ENCODE results near the gene HHIP.

HHIP gene

DNA sequence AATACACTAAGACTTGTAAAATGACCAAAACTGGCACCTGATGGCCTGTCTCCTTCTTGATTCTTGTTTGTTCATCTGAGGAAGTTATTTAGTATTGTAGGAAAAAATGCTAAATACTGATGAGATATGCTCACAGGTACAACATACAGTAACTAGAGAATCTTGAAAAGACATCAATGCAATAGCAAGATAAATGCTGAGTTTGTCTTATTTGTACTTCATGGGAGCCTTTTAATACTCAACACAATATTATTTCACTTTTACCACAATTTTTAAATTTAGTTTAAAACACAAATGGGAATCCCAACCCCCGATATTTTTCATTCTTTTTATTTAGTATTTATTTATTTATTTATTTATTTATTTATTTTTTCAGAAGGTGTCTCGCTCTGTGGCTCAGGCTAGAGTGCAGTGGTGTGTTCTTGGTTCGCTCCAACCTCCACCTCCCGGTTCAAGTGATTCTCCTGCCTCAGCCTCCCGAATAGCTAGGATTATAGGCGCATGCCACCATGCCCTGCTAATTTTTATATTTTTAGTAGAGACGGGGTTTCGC is 12.1 kb downstream of the HHIP start:
- no peak for DNase-seq (ENCODE audit: low read depth in 2 of 2)

DNA sequence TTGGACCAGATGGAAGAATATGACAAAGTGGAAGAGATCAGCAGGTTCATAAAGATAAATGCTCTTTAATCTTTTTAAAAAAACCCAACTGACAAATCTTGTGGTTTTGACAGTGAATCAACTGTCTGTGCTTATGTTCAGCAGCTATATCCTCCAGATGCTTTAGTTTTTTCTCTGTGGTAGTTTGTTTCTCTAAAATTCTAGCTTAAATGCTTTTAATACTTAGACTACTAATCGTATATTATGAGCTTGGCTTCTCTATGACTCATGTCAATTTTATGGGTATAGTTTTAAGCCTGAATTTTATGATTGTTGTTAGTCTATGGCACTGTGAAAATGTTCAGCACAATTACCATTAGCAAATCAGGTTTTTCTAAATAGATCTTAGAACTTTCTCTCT is 12.9 kb downstream of the HHIP start:
- no peak for DNase-seq (ENCODE audit: low read depth in 2 of 2)

DNA sequence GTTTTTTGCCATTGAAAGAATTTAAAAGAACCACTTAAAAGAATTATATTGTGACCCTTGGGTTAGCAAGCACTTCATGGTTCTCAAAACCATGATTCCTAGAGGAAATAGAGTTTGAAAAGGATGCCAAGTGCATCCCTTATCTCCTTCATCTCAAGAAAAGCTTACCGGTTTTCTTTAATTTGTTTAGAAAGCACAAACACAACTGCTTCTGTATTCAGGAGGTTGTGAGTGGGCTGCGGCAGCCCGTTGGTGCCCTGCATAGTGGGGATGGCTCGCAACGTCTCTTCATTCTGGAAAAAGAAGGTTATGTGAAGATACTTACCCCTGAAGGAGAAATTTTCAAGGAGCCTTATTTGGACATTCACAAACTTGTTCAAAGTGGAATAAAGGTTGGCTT is 13.5 kb downstream of the HHIP start:
- DNase-seq (ENCODE audit: low read depth in 2 of 2): no peak

DNA sequence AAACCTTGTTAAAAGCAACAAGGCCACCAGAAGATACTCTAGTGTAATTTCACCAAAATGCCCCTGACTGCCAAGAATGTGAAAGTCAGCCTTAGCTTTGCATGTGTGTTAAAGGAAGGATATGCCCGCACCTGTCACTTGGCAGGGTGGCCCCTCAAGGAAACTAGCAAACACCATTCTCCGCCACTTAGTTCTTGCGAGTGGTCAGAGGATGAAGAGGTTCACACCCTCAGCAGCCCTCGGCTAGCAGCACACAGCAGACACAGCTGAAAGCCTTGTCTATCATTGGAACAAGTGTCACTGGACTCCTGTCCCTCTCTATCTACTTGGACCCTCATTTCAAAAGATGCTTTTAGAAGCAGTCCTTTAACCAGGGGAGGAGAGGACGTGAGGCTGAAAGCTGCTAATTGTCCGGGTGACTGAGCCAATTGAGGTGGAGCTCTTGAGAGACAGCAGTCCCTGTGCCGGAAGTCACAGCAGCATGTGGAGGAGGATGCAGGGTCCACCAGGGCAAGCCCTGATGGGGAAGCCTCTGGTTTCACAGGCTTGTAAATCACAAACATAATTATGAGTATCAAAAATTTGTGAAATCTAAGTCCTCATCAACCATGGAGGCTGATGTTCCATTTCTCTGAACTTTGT is 18.0 kb downstream of the HHIP start:
- DNase-seq (ENCODE audit: low read depth in 2 of 2): no peak

DNA sequence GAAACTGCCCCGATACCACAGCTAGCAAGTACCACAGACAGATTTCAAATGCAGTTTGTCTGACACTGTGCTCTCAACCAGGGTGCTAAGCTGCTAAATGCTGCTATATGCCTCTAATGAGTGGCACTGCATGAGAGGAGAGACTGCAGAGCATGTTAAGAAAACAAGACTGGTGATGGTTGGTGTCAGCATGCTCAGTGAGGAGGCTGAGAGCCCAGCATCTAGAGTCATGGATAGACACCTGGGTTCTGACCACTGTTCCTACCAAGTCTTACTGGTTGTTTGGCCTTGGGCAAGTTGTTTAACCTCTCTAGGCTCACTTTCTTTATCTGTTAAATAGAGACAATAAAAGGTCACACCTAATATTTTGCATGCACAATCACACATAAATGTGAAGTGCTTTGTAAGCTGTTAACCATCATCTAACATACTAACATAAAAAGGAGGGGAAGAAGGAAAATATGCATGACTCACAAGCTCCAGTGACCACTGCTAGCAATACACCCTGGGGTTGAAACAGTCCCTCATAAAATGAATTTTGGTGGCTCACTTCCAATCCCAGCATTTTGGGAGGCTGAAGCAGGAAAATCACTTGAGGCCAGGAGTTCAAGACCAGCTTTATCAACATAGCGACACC is 20.7 kb downstream of the HHIP start:
- DNase-seq (ENCODE audit: low read depth in 2 of 2): no peak

DNA sequence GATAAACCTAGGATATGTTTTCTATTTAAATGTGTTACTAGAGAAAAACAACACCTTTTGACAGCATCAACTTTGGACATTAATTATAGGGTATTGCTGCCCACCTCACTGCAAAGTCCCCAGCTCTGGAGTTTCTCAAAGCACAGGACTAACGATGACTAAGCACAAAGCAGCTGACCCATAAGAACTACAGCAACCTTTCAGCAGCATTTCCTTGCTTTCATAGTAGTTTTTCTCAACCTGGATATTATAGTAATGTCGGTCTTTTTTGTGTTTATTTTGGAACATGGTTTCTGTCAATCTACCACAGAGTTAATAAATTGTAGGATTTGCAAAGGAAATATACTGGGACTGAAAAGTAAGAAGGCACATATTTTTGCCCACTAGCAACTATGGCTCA is 21.5 kb downstream of the HHIP start:
- DNase-seq (ENCODE audit: low read depth in 2 of 2): no peak

DNA sequence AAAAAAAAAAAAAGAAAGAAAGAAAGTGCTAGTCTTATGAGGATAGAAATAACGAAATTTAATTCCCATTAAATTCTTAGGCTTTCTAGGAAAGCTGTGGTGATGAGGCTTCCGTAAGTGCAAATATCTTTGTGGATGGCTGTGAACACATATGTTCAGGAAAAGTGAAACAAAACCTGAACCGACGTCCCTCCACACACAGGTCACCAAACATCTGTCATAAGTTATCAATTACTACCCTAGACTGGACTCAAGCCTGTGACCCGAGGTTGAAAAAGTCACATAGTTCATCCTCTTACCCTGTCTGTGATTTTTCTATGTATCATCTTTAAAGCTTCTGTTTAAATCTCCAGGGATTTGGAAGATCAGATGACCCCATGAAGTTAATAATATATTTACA is 24.8 kb downstream of the HHIP start:
- DNase-seq (ENCODE audit: low read depth in 2 of 2): no peak

DNA sequence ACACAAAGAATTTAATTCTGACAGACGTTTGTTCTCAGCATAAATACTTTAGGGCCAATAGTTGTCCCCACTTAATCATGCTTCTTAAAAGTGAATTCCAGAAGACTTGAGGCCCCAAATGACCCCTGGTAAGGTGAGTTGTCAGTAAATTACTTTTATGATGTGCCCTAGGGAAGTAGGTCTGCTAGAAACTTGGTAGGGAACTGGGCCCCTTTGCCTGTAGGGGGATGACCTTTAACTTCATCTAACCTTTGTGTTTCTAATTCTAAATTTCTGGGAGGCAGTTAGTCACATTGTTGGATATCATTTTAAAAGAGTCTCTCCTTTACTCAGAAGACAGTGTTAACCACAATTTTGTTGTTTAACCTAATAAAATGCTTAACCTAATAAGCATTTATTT is 28.8 kb downstream of the HHIP start:
- DNase-seq (ENCODE audit: low read depth in 2 of 2): no peak

DNA sequence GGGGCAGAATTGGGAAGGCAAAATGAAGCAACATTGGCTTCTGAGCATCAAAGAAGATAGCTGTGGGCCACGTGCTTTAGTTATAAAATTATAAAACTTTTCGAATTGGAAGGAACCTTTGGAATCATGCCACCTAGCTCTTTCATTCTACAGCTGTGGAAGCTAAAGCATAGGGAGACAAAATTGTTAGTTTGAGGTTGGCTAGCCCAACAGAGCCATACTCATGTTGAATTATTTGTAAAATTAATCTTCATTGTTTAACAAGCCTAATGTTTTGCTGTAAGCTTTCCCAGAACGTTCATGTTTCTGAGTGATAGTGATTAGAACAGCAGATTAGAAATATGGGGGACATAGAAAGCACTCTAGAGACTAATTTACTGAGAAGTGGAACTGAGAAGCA is 35.9 kb downstream of the HHIP start:
- no peak for DNase-seq (ENCODE audit: low read depth in 2 of 2)

DNA sequence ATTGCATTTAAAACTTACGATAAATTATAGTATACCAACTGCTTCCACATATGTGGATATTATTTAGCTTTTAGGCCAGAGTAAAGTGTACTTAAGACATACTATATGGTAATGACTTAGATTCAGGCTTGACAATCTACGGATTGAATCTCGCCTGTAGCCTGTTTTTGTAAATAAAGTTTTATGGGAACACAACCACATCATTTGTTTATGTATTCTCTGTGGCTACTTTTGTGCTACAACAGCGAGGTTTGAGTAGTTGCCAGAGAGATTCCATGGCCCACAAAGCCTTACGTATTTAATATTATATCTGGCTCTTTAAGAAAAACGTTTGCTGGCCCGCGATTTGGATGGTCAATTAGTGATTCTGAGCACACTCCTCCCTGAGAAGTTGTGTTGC is 37.6 kb downstream of the HHIP start:
- DNase-seq (ENCODE audit: low read depth in 2 of 2): no peak

DNA sequence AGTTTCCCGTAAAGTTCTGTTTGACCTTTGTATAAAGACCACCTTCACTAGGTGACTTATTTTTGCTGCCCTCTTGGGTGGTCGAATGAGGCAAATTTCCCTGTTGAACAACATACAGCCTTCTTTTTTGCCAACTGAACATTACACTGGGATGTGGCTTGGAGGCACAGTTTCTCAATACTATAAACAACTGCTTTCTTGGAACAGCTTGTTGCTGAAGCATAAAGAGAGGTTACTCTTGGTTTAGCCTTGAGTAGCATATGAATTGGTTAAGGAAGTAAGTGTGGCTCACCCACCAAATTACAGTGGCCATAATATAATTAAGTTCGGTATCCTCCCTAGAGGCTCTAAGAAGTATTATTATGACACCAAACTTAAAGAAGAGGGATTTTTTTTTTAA is 40.0 kb downstream of the HHIP start:
- no peak for DNase-seq (ENCODE audit: low read depth in 2 of 2)

DNA sequence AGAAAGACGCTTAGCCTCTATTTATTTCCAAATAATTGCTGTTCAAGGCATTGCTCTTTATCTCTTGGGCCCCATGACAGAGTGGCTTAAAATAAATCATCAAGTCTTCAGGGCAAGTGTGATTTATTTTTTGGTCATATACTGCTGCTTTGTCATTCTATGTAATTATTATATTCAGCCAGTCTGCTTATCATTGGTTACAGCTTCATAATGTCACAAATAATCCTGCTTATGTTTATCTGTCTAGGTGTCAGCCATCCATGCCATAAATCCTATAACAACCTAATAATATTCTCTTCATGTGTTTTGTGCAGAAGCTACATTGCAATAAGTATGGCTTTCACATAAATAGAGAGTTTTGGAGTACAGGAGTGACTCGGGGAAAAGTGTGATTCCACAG is 41.0 kb downstream of the HHIP start:
- DNase-seq (ENCODE audit: low read depth in 2 of 2): no peak

DNA sequence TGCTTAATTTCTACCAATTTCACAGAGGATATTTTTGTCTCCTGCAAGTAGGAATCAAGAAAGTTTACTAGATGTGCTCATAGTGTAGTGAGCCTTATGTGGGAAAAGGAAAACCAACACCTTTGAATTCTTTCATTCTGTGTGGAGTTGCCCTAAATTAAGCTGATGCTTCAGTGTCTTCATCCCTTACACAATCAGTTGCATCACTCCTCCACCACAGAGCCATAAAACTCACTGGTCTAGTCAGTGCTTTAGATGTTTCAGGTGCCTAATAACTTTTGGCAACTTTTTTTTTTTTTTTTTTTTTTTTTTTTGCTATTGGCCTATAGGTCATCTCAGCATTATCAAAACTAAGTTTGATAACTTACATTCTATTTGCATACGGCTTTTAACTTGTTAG is 41.5 kb downstream of the HHIP start:
- no peak for DNase-seq (ENCODE audit: low read depth in 2 of 2)

DNA sequence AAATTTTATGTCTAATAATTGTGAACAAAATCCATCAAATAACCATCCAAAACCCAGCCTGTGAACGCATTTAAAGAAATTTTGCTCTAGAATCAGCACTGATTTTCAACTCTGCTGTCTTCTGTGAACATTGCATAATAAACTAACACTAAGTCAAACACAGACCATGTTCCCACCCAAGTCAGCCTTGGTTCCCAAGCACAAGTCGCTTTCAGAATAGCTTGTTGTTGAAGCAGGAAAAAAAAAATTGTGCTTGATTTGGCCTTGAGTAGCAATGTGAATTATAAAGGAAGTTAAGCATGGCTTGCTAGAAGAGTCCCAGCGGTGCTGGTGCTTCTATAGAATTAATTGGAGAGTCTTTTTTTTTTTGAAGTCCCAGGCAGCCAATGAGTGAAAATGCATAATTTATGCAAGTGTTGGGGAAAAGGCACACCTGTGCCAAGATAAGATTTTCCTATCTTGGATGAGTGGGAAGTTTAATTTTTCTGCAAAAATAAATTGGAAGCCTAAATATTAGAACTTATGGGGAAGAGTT is 42.1 kb downstream of the HHIP start:
- no peak for DNase-seq (ENCODE audit: low read depth in 2 of 2)

DNA sequence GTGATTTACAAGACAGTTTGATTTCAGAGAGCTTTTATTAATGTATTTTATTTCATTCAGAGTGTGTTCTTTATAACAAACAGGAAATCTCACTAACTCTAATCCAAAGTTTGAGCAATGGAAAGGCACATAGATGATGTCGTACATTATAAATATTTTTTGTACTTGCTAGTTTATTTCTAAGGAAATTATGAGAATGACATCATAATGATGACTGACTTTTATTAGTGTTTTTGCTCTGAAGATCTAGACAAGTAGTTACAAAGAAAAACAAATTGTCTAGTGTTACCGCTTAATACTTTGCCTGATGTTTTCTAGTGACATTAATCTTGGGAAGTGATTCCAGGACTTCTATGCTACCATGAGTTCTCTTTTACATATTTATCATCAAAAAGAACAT is 43.2 kb downstream of the HHIP start:
- DNase-seq (ENCODE audit: low read depth in 2 of 2): no peak

DNA sequence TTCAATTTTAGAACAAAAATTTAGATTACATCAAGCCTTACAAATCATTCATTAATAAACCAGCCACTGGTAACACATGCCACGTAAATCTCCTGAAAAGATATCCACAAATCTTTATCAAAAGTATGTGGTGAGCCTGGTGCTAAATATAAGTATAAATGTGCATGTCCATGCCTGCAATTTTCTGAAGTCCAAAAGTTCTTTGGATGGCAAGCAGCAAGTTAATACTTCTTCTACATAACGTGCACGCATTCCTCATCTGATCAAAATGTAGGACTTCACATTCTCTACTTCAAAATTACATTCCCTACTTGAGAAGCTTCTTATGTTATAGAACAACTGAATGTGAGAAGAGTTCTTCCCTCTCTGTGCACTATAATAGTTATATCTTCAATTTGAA is 49.8 kb downstream of the HHIP start:
- DNase-seq (ENCODE audit: low read depth in 2 of 2): no peak

DNA sequence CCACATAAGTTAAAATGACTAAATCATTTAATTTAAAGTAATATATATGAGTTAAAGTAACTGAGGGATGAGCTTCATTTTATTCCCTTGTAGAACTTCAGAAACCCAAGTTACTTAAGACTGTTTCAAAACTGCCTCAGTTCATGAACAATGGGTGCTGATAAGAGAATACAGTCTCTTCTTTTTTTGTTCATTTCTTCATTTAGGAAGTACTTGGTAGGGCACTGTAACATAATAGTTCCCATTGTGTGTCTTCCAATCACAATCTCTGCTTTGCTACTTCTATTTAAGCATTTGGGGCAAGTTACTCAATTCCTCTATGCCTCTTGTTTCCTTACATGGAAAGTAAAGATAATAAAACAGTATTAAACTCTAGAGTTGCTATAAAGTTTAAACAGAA is 50.4 kb downstream of the HHIP start:
- DNase-seq (ENCODE audit: low read depth in 2 of 2): no peak

DNA sequence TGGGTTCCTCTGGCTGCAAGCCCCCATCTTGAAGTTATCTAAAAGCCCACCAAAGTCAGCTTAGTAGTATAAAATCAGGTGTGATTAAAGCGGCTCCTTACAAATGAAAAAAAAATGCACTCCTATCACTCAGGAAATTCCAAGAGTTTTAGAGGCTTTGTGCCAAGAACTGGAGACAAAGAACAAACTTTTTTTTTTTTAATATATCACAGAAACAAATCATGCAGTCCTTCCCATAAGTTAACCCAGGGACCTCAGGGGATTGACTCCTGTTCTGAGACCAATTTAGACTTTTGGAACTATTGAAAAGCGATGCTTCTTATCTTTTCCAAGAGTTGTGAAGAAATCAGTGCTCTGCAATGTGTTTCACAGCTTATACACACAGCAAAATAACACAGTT is 53.6 kb downstream of the HHIP start:
- DNase-seq (ENCODE audit: low read depth in 2 of 2): no peak

DNA sequence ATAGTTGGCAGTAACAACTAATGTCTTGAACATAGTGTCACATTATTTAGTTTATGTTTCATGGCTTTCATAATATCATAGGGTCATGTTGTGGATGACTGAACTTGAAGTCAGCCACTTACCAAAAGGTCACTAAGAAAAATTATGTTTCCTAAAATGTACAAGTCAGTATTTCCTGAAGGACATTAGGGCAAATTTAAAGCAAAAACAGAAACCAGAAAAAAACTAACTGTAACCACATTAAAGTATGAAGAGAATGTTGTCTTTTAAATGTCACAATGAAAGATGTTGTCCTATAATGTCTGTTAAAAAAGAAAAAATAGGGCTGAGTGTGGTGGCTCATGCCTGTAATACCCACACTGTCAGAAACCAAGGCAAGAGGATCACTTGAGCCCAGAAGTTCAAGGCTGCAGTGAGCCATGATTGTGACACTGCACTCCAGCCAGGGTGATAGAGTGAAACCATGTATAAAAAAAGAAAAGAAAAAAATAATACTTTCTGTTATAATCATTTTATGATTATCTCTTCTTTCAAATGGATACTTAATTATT is 55.8 kb downstream of the HHIP start:
- no peak for DNase-seq (ENCODE audit: low read depth in 2 of 2)

DNA sequence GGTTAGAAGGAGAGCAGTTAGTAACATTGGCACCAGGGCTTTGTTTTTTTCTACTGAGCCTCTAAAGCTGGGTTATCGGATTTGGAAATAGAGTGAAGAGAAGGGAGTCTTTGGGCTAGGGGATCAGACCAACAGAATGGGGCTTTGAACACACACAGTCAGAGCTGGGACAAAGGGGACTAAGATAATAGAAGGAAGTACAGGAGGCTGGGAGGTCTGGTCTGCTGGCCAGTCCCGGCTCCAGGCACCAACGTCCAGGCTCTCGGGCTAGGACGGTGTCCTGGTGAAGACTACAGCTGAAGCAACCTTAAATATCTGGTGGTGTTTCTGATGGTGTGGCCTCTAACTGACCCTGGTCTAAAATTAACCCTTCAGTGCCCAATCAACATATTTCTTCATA is 57.5 kb downstream of the HHIP start:
- no peak for DNase-seq (ENCODE audit: low read depth in 2 of 2)

DNA sequence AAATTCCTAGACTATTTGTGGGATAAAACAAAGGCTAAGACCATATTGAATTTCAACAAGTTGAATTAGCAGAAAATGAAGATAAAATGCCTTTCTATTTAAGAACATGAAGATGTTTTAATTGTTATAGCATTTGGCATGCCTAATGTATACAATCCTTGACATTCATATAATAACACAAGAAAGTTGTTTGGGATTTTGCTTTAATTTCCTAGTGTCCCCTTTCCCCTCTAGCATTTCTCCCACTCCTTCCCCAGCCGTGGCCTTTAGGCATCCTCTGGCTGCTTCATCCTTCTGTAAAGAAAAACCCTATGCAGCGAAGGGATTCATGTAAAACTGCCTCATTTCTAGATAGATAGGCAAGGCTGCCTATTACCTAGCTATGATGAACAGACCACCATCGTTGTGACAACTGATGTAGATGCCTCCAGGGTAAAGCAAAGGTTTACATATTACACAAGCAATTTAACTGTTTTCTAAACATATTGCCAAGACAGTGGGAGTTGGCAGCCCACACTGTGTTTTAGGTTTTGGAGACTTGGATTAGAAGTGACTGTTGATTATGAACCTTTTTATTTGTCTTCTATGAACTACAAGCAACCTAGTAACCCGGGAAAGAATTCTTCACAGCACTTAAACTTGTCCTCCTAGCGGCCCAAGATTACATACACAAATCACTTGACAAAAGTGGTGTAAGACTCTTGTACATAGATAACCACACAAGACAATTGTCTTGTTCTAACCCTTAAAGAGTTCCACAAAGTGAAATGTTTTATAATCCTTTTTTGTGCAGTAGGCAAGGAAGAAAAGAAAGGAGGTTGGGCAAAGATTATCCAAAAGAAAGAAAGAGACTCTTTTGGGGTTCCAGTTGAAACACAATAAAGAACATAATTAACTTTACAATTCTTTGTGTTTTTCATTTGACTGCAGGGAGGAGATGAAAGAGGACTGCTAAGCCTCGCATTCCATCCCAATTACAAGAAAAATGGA is 59.9 kb downstream of the HHIP start:
- DNase-seq (ENCODE audit: low read depth in 2 of 2): no peak

DNA sequence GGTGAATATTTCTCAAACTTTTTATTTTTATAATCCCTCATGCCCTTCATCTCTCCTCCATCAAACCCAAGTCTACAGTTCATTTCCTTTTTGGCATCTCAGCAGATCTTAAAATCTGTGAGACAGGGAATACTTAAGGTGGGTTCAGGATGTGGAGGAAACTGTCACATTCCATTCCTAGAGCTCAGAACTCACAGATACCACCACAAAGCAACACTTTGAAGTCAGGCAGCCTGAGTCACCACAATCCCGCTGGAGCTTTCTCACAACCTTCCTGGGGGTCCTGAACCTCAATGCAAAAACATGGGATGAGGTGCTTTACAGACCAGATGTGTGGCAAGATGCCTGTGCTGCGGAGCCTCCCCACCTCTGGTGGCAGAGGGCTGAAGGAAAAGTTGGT is 63.2 kb downstream of the HHIP start:
- DNase-seq (ENCODE audit: low read depth in 2 of 2): no peak

Data from stimulated activated CD8-positive, alpha-beta memory T cell treated with anti-CD3 and anti-CD28 coated beads, Interleukin-2, amount 100 ng/mL, for 1 hour (primary cell).